ENCODE data around the gene PFN1.

Gene PFN1

GRCh38 chr17:4967539-4968485, 19.5 kb upstream of the PFN1 start, which contains the start of gene SPAG7:
SPAG7 (minus strand) TSS chr17:4967817; CDS start chr17:4967804, 13 bp downstream.
- peak; percentile 93 for DNase-seq (ENCODE audit: low spot score)

DNA sequence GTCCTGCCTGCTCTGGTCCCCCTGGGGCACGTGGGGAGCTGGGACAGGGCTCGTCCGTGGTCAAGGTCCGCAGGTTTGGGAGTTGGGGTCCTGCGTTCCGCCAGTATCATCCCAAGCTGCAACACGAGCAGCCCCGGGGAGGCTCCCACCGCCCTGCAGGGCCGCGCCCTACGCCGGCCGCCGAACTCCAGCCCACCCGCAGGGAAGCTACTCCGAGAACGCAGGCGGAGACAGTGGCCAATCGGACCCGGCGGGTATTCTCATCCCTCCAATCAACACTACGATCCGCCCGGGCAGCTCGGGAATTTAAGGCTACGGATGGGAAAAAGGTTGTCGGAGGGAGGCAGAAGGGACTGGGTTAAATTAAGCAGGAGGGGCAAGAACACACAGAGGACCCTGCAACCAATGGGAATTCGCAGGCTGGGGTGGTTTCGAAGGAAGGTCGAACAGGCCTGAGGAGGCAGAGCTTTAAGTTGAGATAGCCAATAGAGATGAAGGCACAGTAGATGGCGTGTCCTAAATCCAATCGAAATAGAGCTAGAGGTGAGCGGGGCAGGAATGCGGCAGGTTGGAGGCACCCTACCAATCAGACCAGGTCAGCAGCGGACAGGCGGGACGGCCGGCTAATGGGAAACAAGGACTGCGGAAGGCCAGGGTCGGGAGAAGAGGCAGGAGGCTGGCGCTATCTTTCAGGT, 18.7 kb upstream of the PFN1 start:
- peak; percentile 100 for DNase-seq (ENCODE audit: low spot score)

DNA sequence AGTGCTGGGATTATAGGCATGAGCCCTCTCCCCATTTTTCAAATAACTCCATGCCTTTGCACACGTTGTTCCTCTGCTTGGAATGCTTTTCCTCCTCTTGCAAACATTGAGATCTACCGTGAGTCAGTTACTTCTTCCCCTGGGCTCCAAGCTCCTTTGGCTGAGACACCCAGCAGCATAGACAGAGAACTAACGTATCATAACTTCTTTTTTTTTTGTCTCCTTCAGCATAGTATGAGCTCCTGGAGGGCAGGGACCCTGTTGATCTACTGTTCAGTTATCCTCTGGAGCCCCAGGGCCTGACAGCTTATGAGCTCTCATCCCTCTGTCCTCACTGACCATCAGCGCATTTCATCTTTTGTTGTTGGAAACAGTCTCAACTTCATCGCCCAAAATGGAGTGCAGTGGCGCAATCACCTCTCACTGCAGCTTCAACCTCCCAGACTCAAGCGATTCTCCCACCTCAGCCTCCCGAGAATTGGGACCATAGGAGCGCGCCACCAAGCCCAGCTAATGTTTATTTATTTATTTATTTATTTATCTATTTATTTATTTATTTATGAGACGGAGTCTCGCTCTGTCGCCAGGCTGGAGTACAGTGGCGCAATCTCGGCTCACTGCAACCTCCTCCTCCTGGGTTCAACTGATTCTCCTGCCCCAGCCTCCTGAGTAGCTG, 17.1 kb upstream of the PFN1 start:
- no peak for DNase-seq (ENCODE audit: low spot score)

DNA sequence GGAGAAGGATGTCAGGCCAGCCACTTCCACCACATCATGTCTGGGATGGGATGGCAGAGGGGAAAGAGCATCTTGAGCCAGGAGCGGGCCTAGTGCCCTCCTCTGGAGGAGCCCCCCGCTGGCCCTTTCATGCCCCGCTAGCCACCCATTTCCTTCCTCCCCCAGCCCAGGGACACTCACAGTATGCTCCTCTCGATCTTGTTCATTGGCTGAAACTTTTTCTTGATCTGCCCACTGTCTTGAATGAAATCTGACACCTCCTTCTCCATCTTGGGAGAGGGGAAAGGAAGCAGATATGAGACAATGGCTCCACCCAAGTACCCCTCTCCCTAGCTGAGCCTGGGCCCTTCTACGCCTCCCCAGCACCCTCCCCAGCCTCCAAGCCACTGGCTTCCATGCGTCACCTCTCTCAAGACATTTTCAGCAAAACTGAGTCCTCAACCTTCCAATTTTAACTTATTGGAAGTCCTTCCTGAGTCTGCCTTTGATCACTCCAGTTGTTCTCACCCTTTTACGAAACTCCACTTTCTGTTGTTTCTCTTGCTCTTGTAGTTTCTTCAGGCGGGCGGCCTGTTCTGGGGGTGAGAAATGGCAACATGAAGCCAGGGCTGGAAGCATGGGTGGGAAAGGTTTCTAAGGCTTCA, 12.1 kb upstream of the PFN1 start:
- DNase-seq (ENCODE audit: low spot score), result no peak

DNA sequence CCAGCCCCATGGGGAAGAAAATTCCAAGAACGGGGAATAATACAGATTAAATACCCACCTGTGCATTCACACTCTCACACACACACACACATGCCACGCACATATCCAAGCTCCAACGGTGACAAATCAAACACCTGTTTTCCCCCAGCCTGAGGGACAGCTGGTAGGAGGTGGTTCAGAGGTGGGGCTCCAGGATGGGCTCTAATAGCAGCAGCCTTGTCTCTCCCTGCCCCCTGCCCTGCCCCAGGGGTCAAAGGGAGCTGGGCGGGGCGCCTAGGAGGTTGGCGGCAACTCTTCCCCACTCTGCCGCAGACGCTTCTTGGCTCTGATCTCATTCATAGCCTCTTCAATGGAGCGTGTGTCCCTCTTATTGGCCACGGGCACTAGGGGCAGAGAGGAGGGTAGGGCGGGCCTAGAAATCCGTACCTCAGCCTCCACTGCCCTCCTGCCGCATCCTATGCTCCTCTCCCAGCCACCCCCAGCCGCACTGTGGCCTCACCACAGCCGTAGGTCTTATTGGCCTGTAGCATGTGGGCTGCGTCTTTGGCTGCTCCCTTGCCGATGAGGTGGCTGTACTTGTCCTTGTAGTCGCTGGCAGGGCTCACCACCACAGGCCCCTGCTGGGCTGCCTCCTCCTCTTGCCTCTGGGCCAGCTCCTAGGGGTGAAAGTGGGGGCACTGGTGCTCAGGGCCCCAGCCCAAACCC, 11.1 kb upstream of the PFN1 start:
- no peak for DNase-seq (ENCODE audit: low spot score)

GRCh38 chr17:4958102-4958501, 9.8 kb upstream of the PFN1 start:
- no peak for DNase-seq (ENCODE audit: low spot score)

GRCh38 chr17:4956493-4957061, 8.2 kb upstream of the PFN1 start:
- DNase-seq (ENCODE audit: low spot score), result no peak

- DNase-seq (ENCODE audit: low spot score), result no peak
Observed at GRCh38 chr17:4955091-4955490, 6.8 kb upstream of the PFN1 start.

DNA sequence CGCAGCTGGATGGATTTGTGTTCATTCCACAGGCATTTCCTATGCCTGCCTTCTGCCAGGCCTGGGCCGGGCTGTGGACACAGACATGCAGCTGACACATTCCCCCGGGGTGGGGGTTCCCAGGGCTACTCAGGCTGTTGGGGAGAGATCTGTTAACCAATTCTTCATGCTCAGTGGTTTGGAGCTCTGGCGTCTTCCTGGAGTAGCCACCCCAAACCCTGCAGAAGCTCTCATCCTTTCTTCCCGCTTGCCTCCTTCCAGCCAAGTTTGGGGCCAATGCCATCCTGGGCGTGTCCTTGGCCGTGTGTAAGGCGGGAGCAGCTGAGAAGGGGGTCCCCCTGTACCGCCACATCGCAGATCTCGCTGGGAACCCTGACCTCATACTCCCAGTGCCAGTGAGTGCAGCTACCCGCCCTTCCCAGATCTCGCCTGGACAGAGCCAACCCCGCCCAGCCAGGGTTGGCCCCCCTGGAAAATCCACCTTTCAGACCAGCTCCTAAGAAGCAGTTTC, 5.2 kb upstream of the PFN1 start:
- peak; percentile 76 for DNase-seq (ENCODE audit: low spot score)

DNA sequence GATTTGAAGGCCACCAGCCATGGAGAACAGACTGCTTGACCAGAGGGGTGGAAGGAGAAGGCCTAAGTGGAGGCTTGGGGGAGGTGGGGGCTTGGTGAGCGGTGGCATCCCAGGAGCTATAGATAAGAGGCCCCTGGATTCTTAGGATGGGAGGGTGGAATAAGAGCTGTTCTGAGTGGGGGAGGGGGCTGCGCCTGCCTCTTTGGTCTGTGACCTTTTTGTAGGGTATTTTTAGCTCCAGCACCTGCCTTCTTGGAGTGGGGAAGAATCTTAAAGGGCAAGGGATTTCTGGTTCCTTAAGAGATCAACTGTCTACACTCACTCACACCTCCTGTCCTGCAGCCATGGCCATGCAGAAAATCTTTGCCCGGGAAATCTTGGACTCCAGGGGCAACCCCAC, 3.2 kb upstream of the PFN1 start:
- no peak for DNase-seq (ENCODE audit: low spot score)

- no peak for DNase-seq (ENCODE audit: low spot score)
Observed at GRCh38 chr17:4950746-4951204, 2.4 kb upstream of the PFN1 start, which contains the start of gene ENO3. ENO3 (plus strand) TSS chr17:4951119; CDS start chr17:4951830, 711 bp downstream.

DNA sequence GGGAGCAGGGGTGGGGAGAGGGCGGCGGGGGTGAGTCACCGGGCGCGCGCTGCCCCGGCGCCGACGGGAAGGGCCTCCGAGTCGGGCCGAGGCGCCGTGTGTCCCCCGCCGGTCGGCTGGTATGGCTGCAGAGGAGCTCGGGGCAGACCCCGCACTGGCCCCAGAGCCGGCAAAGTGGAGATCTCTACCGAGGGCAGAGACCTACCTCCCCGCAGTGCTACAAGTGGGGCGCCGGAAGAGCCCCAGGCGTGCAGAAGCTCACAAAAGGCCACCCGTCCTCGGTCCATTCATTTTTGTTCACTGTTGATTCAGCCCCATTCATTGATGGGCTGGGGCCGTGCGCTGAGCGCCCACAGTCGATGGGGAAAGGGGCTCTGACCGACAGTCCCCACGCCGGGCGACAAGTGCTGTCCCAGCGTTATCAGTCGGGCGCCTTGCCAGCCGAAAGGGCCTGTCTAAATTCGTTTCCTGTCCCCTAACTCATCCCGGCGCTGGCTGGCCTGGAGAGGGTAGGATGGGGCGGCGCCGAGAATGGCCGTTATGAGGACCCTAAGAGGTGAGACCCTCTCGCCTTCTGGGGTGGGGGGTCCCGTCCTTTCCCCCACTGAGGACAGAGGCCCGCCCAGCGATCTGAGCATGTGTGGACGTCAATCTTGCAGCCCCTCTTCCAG, 1.9 kb upstream of the PFN1 start:
- DNase-seq (ENCODE audit: low spot score), result no peak

- peak; percentile 66 for DNase-seq (ENCODE audit: low spot score)
Observed at GRCh38 chr17:4949321-4950074, 1.2 kb upstream of the PFN1 start.

- peak; percentile 98 for DNase-seq (ENCODE audit: low spot score)
Observed at GRCh38 chr17:4948931-4949320, 596 bp upstream of the PFN1 start.

GRCh38 chr17:4947411-4948165, 742 bp downstream of the PFN1 start:
- peak; percentile 71 for DNase-seq (ENCODE audit: low spot score)

GRCh38 chr17:4947010-4947410, 1.3 kb downstream of the PFN1 start:
- no peak for DNase-seq (ENCODE audit: low spot score)

DNA sequence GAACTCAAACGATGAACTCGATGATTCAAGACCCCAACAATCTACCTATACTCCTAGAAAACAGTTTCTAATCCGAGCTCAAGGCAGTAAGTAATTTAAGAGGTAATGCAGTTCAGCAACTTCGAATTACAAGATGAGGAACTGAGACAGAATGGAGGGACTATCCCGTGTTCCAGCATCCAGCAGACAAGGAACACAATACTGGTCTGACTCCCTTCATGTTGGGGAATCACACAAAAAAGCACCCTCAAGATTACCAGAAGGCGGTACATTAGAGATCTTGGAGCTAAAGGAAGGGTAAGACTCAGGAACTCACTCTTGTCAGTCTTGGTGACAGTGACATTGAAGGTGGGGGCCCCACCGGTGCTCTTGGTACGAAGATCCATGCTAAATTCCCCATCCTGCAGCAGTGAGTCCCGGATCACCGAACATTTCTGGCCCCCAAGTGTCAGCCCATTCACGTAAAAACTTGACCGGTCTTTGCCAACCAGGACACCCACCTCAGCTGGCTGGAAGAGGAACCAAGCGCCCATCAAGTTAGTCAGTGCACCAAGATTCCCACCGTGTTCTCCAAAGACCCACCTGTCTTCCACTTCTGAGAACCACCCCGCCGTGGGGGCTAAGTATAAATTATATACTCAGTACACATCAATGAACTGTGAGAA, 1.9 kb downstream of the PFN1 start:
- DNase-seq (ENCODE audit: low spot score), result no peak

DNA sequence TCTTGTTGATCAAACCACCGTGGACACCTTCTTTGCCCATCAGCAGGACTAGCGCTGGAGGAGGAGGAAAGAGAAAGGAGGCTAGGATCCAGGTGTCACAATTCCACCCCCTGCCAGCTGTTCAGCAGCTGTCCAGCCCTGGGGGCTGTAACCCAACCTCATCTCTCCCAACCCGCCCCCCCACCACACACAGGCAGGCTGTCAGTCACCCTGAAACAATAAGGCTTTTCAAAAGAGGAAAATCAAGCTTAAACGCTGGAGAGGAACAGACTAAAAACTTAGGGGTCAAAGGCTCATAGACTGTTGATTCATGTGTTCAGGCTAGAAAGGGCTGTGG, 2.4 kb downstream of the PFN1 start:
- DNase-seq (ENCODE audit: low spot score), result no peak

Data from hepatic stellate cell (primary cell).